Measurements from ENCODE around the gene C3orf20. TPM values are rescaled to one million over a fixed set of nuclear protein-coding genes. Genes with fewer than 3 reads are reported as not detected.
"Not testable (repeated sequence)": the region's sequence is repeated elsewhere in the genome, so short reads cannot be mapped to it uniquely, and the experiment has no call there.

Gene C3orf20
- total RNA-seq, 1 experiment from 2014 or later: not detected

- no peak for DNase-seq (ENCODE audit: low read depth)
These were observed 24.7 kb upstream of the C3orf20 start for GRCh38 chr3:14650193-14650592.

- peak; percentile 96 for DNase-seq (ENCODE audit: low read depth)
These were observed 23.3 kb upstream of the C3orf20 start, which contains the start of gene CCDC174 for GRCh38 chr3:14651440-14652251. Gene CCDC174 (plus strand): TSS chr3:14651762. CDS start chr3:14651837, 75 bp downstream.

- DNase-seq (ENCODE audit: low read depth): not testable (repeated sequence)
These were observed 22.5 kb upstream of the C3orf20 start for GRCh38 chr3:14652360-14652907.

- DNase-seq (ENCODE audit: low read depth): no peak
These were observed 17.4 kb upstream of the C3orf20 start for GRCh38 chr3:14657579-14657978.

GRCh38 chr3:14658978-14659377 lies 16.0 kb upstream of the C3orf20 start:
- no peak for DNase-seq (ENCODE audit: low read depth)

GRCh38 chr3:14660942-14661341 lies 14.0 kb upstream of the C3orf20 start:
- no peak for DNase-seq (ENCODE audit: low read depth)

GRCh38 chr3:14663396-14664135 lies 11.4 kb upstream of the C3orf20 start:
- no peak for DNase-seq (ENCODE audit: low read depth)

GRCh38 chr3:14664170-14664569 lies 10.8 kb upstream of the C3orf20 start:
- DNase-seq (ENCODE audit: low read depth): no peak

- no peak for DNase-seq (ENCODE audit: low read depth)
These were observed 2.4 kb upstream of the C3orf20 start for GRCh38 chr3:14672588-14672987.

- no peak for DNase-seq (ENCODE audit: low read depth)
These were observed 1.9 kb downstream of the C3orf20 start for GRCh38 chr3:14676881-14677280.

- DNase-seq (ENCODE audit: low read depth): no peak
These were observed 3.1 kb downstream of the C3orf20 start for GRCh38 chr3:14678015-14678503.

GRCh38 chr3:14680115-14680514 lies 5.2 kb downstream of the C3orf20 start:
- no peak for DNase-seq (ENCODE audit: low read depth)

GRCh38 chr3:14680716-14681115 lies 5.8 kb downstream of the C3orf20 start:
- no peak for DNase-seq (ENCODE audit: low read depth)

- no peak for DNase-seq (ENCODE audit: low read depth)
These were observed 9.5 kb downstream of the C3orf20 start for GRCh38 chr3:14684447-14684846.

GRCh38 chr3:14685179-14685578 lies 10.2 kb downstream of the C3orf20 start:
- no peak for DNase-seq (ENCODE audit: low read depth)

GRCh38 chr3:14687360-14687759 lies 12.4 kb downstream of the C3orf20 start:
- DNase-seq (ENCODE audit: low read depth): no peak

- DNase-seq (ENCODE audit: low read depth): no peak
These were observed 13.6 kb downstream of the C3orf20 start for GRCh38 chr3:14688525-14688924.

GRCh38 chr3:14689247-14689980 lies 14.5 kb downstream of the C3orf20 start:
- no peak for DNase-seq (ENCODE audit: low read depth)

- no peak for DNase-seq (ENCODE audit: low read depth)
These were observed 16.3 kb downstream of the C3orf20 start for GRCh38 chr3:14691239-14691638.

- no peak for DNase-seq (ENCODE audit: low read depth)
These were observed 16.8 kb downstream of the C3orf20 start for GRCh38 chr3:14691719-14692118.

- no peak for DNase-seq (ENCODE audit: low read depth)
These were observed 23.8 kb downstream of the C3orf20 start for GRCh38 chr3:14698601-14699244.

All from Daoy (cell line).